HUES48 (cell line): Measurements from ENCODE around the gene CIRBP.

Experiments
- H3K27ac ChIP-seq: one replicate; pipeline ENCODE4 v1.7.0; 2013; ENCODE audit warnings: low read depth, low read length, inconsistent platforms
- H3K27me3 ChIP-seq: 2 replicates; pipeline ENCODE4 v1.6.1; 2013; ENCODE audit warnings: mild to moderate bottlenecking, low read length; ENCODE audit not compliant: control insufficient read depth, insufficient read depth
- H3K36me3 ChIP-seq: 2 replicates; pipeline ENCODE4 v1.6.1; 2013; ENCODE audit warnings: low read length; ENCODE audit not compliant: control insufficient read depth, insufficient read depth
- H3K4me1 ChIP-seq: 2 replicates; pipeline ENCODE4 v1.6.1; 2013; ENCODE audit warnings: mild to moderate bottlenecking, low read length; ENCODE audit not compliant: control insufficient read depth, insufficient read depth
- H3K4me3 ChIP-seq: 2 replicates; pipeline ENCODE4 v1.5.1; 2013; ENCODE audit warnings: mild to moderate bottlenecking, low read depth, low read length
- H3K9ac ChIP-seq: 2 replicates; pipeline ENCODE4 v1.6.1; 2013; ENCODE audit warnings: mild to moderate bottlenecking, low read depth, low read length, moderate library complexity
- H3K9me3 ChIP-seq: 2 replicates; pipeline ENCODE4 v1.6.1; 2013; ENCODE audit warnings: low read length; ENCODE audit not compliant: control insufficient read depth, insufficient read depth

CIRBP gene

DNA sequence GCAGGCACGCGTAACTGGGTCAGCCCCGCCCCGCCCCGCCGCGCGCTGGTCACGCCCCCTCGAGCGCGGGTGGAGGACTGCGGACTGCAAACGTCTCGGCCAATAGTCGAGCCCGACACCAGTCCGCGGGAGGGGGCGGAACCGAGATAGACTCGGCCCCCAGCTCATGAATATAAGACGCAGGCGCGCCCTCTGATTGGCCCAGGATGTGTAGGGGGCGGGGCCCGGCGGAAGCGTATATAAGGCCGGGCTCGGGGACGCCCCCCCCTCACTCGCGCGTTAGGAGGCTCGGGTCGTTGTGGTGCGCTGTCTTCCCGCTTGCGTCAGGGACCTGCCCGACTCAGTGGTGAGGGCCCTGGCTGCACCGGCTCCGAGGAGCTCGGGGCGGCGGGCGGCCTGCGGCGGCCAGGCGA, at the start of gene CIRBP:
Gene CIRBP (plus strand): TSS at position 268 of the 413 bp plus-strand sequence. CDS start 1,602 bp downstream, outside the sequence.
- Histone ChIP-seq H3K4me3 (peak within 1 kb of the TSS; percentile 81), H3K4me1 (peaks cover 20% of the 10 kb centered on the region), H3K9me3 (no peaks in the 10 kb centered on the region), H3K9ac (peak within 1 kb of the TSS; percentile 96), H3K27ac (peak within 1 kb of the TSS; percentile 97), H3K27me3 (peaks cover 11% of the 10 kb centered on the region), H3K36me3 (peaks cover 36% of the 10 kb centered on the region)

DNA sequence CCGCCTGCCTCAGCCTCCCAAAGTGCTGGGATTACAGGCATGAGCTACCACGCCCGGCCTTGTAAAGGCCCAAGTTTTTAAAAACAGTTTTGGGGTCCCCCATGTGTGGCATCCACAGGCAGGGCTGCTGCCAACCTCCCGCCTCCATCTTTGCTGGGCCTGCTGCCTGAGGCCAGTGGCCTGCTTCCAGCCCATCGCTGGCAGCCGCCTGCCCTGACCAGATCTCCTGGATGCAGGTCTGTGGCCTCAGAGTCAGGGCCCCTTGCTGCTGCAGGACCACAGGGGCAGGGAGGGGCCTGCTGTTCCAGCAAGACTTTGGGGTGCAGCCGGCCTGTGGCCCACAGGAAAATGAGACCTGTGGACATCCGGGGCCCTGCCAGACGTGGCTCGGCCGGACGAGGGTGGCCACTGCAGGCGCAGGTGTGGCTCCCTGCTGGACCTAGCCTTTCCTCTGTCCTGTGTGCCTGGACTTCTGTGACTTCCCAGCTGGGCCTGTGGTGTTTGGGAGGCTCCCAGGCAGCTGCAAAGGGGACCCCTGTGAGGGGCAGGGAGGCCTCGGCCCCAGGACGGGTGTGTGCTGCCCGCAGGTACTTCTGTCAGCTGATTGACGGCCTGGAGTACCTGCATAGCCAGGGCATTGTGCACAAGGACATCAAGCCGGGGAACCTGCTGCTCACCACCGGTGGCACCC, 49.2 kb upstream of the CIRBP start:
- H3K9me3 ChIP-seq: no peaks in the 10 kb centered on the region
- no peak overlapping the region for H3K27ac ChIP-seq
- H3K4me1 ChIP-seq: no peaks in the 10 kb centered on the region; the same call in 1 of the 2 replicates
- H3K27me3 ChIP-seq: no peaks in the 10 kb centered on the region
- H3K9ac ChIP-seq: no peak overlapping the region
- peaks cover 34% of the 10 kb centered on the region for H3K36me3 ChIP-seq
- no peak overlapping the region for H3K4me3 ChIP-seq

DNA sequence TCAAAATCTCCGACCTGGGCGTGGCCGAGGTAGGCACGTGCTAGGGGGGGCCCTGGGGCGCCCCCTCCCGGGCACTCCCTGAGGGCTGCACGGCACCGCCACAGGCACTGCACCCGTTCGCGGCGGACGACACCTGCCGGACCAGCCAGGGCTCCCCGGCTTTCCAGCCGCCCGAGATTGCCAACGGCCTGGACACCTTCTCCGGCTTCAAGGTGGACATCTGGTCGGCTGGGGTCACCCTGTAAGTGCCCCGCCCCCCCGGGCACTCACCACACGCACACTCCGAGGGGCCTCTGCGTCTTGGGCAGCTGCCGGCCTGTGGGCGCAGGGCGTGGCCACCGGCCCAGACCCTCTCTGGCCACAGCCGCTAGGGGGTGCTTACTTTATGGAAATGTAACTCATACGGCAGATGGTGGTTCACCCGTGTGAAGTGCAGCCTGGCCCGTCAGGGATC, 48.6 kb upstream of the CIRBP start:
- no peak overlapping the region for H3K4me3 ChIP-seq
- no peak overlapping the region for H3K9ac ChIP-seq
- H3K27ac ChIP-seq: no peak overlapping the region
- no peaks in the 10 kb centered on the region; the same call in 1 of the 2 replicates for H3K4me1 ChIP-seq
- H3K36me3 ChIP-seq: peaks cover 34% of the 10 kb centered on the region
- no peaks in the 10 kb centered on the region for H3K27me3 ChIP-seq
- no peaks in the 10 kb centered on the region for H3K9me3 ChIP-seq

DNA sequence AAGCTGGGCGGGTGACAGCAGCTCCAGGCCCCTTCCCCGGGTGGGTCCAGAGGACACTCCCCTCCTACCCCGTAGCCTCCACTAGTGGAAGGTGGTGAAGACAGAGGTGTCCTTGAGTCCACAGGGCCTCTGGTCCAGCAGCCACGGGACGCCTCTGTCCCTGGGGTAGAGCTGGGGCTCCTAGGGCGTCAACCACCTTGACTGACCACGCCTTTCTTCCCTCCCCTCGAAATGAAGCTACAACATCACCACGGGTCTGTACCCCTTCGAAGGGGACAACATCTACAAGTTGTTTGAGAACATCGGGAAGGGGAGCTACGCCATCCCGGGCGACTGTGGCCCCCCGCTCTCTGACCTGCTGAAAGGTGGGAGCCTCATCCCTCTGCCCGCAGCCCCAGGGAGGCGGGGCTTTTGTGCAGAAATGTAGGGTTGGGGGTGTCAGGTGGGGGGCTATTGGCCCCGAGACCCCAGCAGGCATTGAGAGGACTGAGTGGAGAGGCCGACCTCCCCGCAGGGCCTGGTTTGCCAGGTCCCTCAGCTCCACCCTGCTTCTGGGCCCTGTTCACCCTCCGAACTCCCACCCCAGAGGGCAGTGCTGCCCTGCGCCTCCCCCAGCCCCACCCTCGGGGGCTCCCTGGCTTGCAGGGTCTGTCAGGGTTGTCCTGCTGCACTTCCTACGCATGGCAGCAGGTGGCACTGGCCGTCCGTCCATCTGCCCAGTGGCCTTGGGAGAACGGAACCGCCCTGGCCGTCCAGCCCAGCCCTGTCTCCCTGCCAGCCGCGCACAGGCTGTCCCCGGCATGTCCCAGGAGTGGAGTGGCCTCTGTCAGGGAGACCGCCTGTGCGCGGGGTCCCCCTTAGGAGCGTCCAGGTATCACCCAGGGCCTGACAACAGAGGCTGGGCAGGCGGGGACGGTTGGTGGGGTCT, 47.9 kb upstream of the CIRBP start:
- Histone ChIP-seq H3K4me3 (no peak overlapping the region), H3K36me3 (peaks cover 38% of the 10 kb centered on the region), H3K27me3 (no peaks in the 10 kb centered on the region), H3K27ac (no peak overlapping the region), H3K9ac (no peak overlapping the region), H3K9me3 (no peaks in the 10 kb centered on the region), H3K4me1 (no peaks in the 10 kb centered on the region; the same call in 1 of the 2 replicates)

DNA sequence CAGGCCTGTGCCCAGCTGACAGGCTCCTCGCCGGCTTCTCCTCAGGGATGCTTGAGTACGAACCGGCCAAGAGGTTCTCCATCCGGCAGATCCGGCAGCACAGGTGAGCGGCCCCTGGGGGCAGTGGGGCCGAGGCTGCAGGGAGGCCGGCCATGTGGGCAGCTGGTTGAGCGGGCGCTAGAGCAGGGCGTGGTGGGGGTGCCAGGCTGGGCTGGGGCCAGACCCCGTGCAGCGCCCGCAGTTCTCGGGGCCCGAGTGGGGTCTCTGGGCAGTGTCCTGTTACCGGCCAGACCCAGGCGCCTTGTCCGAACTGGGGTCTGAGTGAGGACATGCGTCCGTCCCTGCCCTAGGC, 47.3 kb upstream of the CIRBP start:
- no peak overlapping the region for H3K27ac ChIP-seq
- H3K4me3 ChIP-seq: no peak overlapping the region
- H3K9ac ChIP-seq: no peak overlapping the region
- peaks cover 40% of the 10 kb centered on the region for H3K36me3 ChIP-seq
- no peaks in the 10 kb centered on the region; the same call in 1 of the 2 replicates for H3K4me1 ChIP-seq
- no peaks in the 10 kb centered on the region for H3K9me3 ChIP-seq
- no peaks in the 10 kb centered on the region for H3K27me3 ChIP-seq

DNA sequence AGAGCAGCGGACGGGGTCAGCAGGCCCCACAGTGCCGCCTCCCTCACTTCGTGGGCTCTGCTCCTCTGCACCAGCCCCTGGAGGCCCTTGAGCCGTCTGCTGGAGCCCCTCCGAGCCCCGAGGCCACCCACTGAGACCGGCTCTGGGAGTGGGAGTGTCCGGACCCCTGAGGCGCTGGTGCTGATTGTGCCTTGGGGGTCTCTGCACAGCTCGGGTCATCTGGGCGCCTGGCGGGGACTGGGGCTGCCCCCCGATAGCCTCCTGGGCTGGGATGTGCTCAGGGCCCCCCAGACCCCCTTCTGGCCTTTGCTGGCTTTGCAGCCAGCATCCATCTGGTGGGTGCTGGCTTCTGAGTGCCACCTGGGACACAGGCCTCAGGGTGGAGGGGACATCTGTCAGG, 46.7 kb upstream of the CIRBP start:
- Histone ChIP-seq H3K4me3 (no peak overlapping the region), H3K9ac (no peak overlapping the region), H3K4me1 (no peaks in the 10 kb centered on the region), H3K36me3 (peaks cover 40% of the 10 kb centered on the region), H3K27me3 (no peaks in the 10 kb centered on the region), H3K9me3 (no peaks in the 10 kb centered on the region), H3K27ac (no peak overlapping the region)

DNA sequence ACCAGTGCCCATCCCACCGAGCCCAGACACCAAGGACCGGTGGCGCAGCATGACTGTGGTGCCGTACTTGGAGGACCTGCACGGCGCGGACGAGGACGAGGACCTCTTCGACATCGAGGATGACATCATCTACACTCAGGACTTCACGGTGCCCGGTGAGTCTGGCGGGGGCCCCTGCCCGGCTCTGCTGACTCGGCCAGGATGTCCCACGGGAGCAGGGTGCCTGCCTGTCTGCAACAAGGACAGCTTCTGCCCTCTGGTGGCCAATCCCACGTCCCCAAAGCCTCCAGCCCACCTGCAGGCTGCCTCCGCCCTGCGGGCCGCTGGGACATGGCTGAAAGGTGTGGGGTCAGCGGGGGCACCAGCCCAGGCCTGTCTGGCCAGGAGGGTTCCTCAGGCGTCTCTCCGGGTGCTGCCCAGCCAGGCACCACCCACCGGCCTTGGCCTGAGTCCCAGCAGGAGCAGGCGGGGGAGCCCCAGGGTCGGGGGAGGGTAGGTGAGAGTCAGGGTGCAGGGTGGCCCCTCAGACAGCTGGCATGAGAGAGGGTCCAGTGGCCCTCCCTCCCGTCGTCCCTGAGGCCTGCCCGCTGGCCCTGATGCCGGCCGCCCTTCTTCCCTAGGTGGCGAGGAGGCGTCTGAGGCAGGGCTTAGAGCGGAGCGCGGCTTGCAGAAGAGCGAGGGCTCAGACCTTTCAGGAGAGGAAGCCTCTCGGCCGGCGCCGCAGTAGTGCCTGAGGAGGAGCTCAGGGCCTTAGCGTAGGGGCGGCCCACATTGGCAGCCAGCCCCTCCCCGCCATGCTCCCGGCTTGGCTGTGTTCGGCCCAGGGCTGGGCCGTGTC, 45.9 kb upstream of the CIRBP start:
- Histone ChIP-seq H3K27me3 (no peaks in the 10 kb centered on the region), H3K36me3 (peaks cover 42% of the 10 kb centered on the region), H3K4me3 (no peak overlapping the region), H3K9ac (no peak overlapping the region), H3K27ac (no peak overlapping the region), H3K9me3 (no peaks in the 10 kb centered on the region), H3K4me1 (no peaks in the 10 kb centered on the region)

DNA sequence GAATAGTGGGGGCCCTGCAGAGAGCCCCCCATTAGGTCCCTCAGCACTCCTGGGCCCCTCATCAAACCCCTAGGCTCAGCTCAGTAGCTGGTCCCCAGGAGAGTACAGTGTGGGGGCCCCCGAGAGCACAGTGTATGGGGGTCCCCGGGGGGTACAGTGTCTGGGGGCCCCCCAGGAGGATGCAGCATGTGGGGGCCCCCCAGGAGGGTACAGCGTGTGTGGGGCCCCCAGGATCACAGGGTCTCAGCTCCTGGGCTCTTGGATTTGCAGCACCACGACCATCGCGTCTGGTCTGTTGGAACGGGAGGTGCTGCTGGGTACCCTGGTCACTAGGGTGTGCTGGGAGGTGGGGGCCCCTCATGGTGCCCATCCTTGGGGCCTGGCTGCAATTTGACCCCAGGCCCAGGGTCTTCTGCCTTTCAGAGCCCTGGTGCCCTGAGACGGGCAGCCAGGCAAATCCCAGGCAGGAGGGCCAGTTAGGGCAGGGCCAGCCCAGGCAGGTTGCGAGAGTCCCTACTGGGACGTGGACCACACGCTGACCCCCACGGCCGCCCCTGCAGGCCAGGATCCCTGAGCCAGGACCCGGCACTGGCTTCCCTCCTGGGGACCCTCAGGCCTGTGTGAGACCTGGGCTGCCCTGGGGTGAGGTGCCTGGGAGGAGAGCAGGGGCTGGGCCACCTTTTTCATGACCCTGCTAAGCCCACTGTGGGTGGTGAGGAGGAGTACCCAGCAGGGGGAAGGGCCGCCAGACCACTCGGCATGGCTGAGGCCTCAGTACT, 44.9 kb upstream of the CIRBP start:
- Histone ChIP-seq H3K4me3 (no peak overlapping the region), H3K27me3 (no peaks in the 10 kb centered on the region), H3K9ac (no peak overlapping the region), H3K27ac (no peak overlapping the region), H3K9me3 (no peaks in the 10 kb centered on the region), H3K36me3 (peaks cover 42% of the 10 kb centered on the region), H3K4me1 (no peaks in the 10 kb centered on the region)

DNA sequence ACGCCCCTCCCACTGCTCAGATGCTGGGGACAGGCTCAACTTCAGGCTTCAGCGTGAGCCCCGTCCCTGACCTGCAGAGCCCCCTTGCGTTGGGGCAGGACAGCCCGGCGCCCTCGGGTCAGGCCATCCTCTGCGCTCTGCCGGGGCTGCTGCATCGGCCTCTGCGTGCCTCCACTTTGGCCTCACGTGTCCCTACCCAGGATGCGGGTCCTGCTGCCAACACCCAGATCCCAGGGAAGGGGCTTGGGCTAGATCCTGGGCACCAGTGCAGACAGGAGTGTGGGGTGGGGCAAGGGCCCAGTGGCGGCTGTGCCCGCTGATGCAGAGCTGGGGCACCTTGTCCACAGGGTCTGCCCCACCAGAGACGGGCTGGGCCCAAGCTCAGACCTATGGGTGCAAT, 44.3 kb upstream of the CIRBP start:
- H3K9ac ChIP-seq: no peak overlapping the region
- H3K4me3 ChIP-seq: no peak overlapping the region
- H3K9me3 ChIP-seq: no peaks in the 10 kb centered on the region
- H3K36me3 ChIP-seq: peaks cover 41% of the 10 kb centered on the region
- no peak overlapping the region for H3K27ac ChIP-seq
- H3K27me3 ChIP-seq: no peaks in the 10 kb centered on the region
- H3K4me1 ChIP-seq: no peaks in the 10 kb centered on the region
